H9 (cell line): ENCODE measurements around the gene DPCD. TPM values are rescaled to one million over a fixed set of nuclear protein-coding genes. Genes with fewer than 3 reads are reported as not detected.
A peak's percentile ranks its signal among the peaks of the same experiment; 100 is the strongest.

ENCODE experiments used
- DNase-seq: peaks from one replicate; pipeline ENCODE4 v3.0.0-alpha.2; 2017
- H2AFZ ChIP-seq: one replicate; pipeline ENCODE4 v1.6.1; 2013; ENCODE audit warnings: mild to moderate bottlenecking, low read length, control low read depth, moderate library complexity
- H2AK5ac ChIP-seq: 2 replicates; pipeline ENCODE4 v1.6.1; 2013; ENCODE audit warnings: low read length, control low read depth, mixed read lengths; ENCODE audit not compliant: insufficient read length
- H2BK120ac ChIP-seq: one replicate; pipeline ENCODE4 v1.6.1; 2013; ENCODE audit warnings: low read depth, mild to moderate bottlenecking, low read length, control low read depth, inconsistent platforms; ENCODE audit not compliant: poor library complexity, severe bottlenecking
- H2BK12ac ChIP-seq: 2 replicates; pipeline ENCODE4 v1.6.1; 2013; ENCODE audit warnings: low read length, control low read depth, mixed read lengths, low read depth; ENCODE audit not compliant: insufficient read length
- H2BK15ac ChIP-seq: 2 replicates; pipeline ENCODE4 v1.6.1; 2013; ENCODE audit warnings: low read depth, low read length, control low read depth
- H2BK20ac ChIP-seq: one replicate; pipeline ENCODE4 v1.6.1; 2013; ENCODE audit warnings: low read depth, mild to moderate bottlenecking, low read length, control low read depth, inconsistent platforms; ENCODE audit not compliant: poor library complexity, severe bottlenecking
- H2BK5ac ChIP-seq: 2 replicates; pipeline ENCODE4 v1.6.1; 2013; ENCODE audit warnings: low read length, control low read depth, mixed read lengths; ENCODE audit not compliant: insufficient read length
- H3K14ac ChIP-seq: 2 replicates; pipeline ENCODE4 v1.6.1; 2013; ENCODE audit warnings: low read length, control low read depth; ENCODE audit not compliant: insufficient read depth
- H3K18ac ChIP-seq: 2 replicates; pipeline ENCODE4 v1.6.1; 2013; ENCODE audit warnings: low read depth, mild to moderate bottlenecking, mixed read lengths, low read length, control low read depth; ENCODE audit not compliant: insufficient read length
- H3K23ac ChIP-seq: 2 replicates; pipeline ENCODE4 v1.6.1; 2013; ENCODE audit warnings: low read length, control low read depth, mixed read lengths, low read depth; ENCODE audit not compliant: insufficient read length
- H3K23me2 ChIP-seq: 2 replicates; pipeline ENCODE4 v1.6.1; 2013; ENCODE audit warnings: low read depth, mild to moderate bottlenecking, mixed read lengths, low read length, control low read depth; ENCODE audit not compliant: insufficient read length, poor library complexity, severe bottlenecking
- H3K27ac ChIP-seq: 2 replicates; pipeline ENCODE4 v1.5.1; 2013; ENCODE audit warnings: low read length, control low read depth, mixed read lengths, low read depth; ENCODE audit not compliant: insufficient read length
- H3K27me3 ChIP-seq: 2 replicates; pipeline ENCODE4 v1.6.1; 2013; ENCODE audit warnings: low read length, control low read depth, inconsistent platforms; ENCODE audit not compliant: insufficient read depth
- H3K4ac ChIP-seq: 2 replicates; pipeline ENCODE4 v1.6.1; 2013; ENCODE audit warnings: low read depth, mild to moderate bottlenecking, control low read depth, inconsistent platforms, low read length, moderate library complexity
- H3K4me1 ChIP-seq: 2 replicates; pipeline ENCODE4 v1.6.1; 2013; ENCODE audit warnings: low read length, control low read depth, inconsistent platforms; ENCODE audit not compliant: insufficient read depth
- H3K4me2 ChIP-seq: 2 replicates; pipeline ENCODE4 v1.6.1; 2013; ENCODE audit warnings: low read length, control low read depth, mixed read lengths; ENCODE audit not compliant: insufficient read length, insufficient read depth
- H3K56ac ChIP-seq: 2 replicates; pipeline ENCODE4 v1.6.1; 2013; ENCODE audit warnings: low read depth, mild to moderate bottlenecking, mixed read lengths, low read length, control low read depth; ENCODE audit not compliant: insufficient read length
- H3K79me1 ChIP-seq: 2 replicates; pipeline ENCODE4 v1.6.1; 2013; ENCODE audit warnings: low read depth, mild to moderate bottlenecking, moderate library complexity, low read length, control low read depth, inconsistent platforms; ENCODE audit not compliant: insufficient read depth, poor library complexity, severe bottlenecking
- H3K79me2 ChIP-seq: 2 replicates; pipeline ENCODE4 v1.6.1; 2013; ENCODE audit warnings: low read length, control low read depth, inconsistent platforms; ENCODE audit not compliant: insufficient read depth
- H3K9ac ChIP-seq: 2 replicates; pipeline ENCODE4 v1.6.1; 2013; ENCODE audit warnings: low read length, control low read depth, mixed read lengths; ENCODE audit not compliant: insufficient read length; ENCODE audit errors: extremely low read depth
- H3K9me3 ChIP-seq: one replicate; pipeline ENCODE4 v1.6.1; 2013; ENCODE audit warnings: low read depth, low read length, inconsistent platforms; ENCODE audit not compliant: control insufficient read depth
- H3T11ph ChIP-seq: one replicate; pipeline ENCODE4 v1.6.1; 2013; ENCODE audit warnings: mild to moderate bottlenecking, low read length, control low read depth, inconsistent platforms
- H4K20me1 ChIP-seq: one replicate; pipeline ENCODE4 v1.6.1; 2013; ENCODE audit not compliant: control insufficient read depth, insufficient read length, insufficient read depth
- H4K5ac ChIP-seq: 2 replicates; pipeline ENCODE4 v1.6.1; 2013; ENCODE audit warnings: low read depth, mild to moderate bottlenecking, mixed read lengths, low read length, control low read depth; ENCODE audit not compliant: insufficient read length
- H4K8ac ChIP-seq: replicated peaks from 2 replicates; pipeline ENCODE4 v1.6.1; 2013; ENCODE audit warnings: low read length, control low read depth, mixed read lengths, low read depth; ENCODE audit not compliant: insufficient read length
- H4K91ac ChIP-seq: 2 replicates; pipeline ENCODE4 v1.6.1; 2013; ENCODE audit warnings: low read depth, mild to moderate bottlenecking, moderate library complexity, mixed read lengths, low read length, control low read depth; ENCODE audit not compliant: insufficient read length
- H3K27ac Mint-ChIP-seq, 3 experiments: 2 replicates in 2 of 3; 3 replicates in 1 of 3; pipeline ENCODE4 v1.8.0; 2020 to 2021; ENCODE audit warnings: mixed read lengths in 3 of 3, mild to moderate bottlenecking in 1 of 3, moderate library complexity in 1 of 3
- H3K27me3 Mint-ChIP-seq: 2 replicates; pipeline ENCODE4 v1.8.0; 2021; ENCODE audit warnings: low read depth, mild to moderate bottlenecking, moderate library complexity, mixed read lengths
- H3K36me3 Mint-ChIP-seq, 3 experiments: 2 replicates in 2 of 3; 3 replicates in 1 of 3; pipeline ENCODE4 v1.8.0; 2020 to 2021; ENCODE audit warnings: low read depth in 3 of 3, mixed read lengths in 3 of 3; ENCODE audit not compliant: insufficient read depth in 1 of 3
- H3K4me1 Mint-ChIP-seq, 2 experiments: 2 replicates each; pipeline ENCODE4 v1.8.0; 2020; ENCODE audit warnings: mixed read lengths in 2 of 2
- H3K4me3 Mint-ChIP-seq, 2 experiments: 2 replicates in 1 of 2; 3 replicates in 1 of 2; pipeline ENCODE4 v1.8.0; 2020 to 2021; ENCODE audit warnings: mild to moderate bottlenecking in 2 of 2, mixed read lengths in 2 of 2, moderate library complexity in 1 of 2
- H3K9me3 Mint-ChIP-seq, 2 experiments: 2 replicates in 1 of 2; 3 replicates in 1 of 2; pipeline ENCODE4 v1.8.0; 2020; ENCODE audit warnings: mild to moderate bottlenecking in 2 of 2, mixed read lengths in 2 of 2, moderate library complexity in 1 of 2
- CTCF ChIP-seq: fragments of 200-600 bp; sonication (generic); conservative IDR thresholded peaks from 3 replicates; pipeline ENCODE4 v1.8.0; 2021; ENCODE audit warnings: antibody characterized with exemption, mild to moderate bottlenecking
- WGBS: extraction: QIAGEN DNeasy Blood & Tissue Kit; methylation state at CpG from one replicate; pipeline ENCODE4 v1.1.7; 2013; ENCODE audit warnings: missing lambda C conversion rate, low lambda C conversion rate, mixed read lengths; ENCODE audit not compliant: insufficient read length; ENCODE audit errors: extremely low coverage; 5-methylcytosine and 5-hydroxymethylcytosine counted together
- total RNA-seq: library from RNA; stranded (reverse); gene quantifications from 2 replicates; pipeline ENCODE4 v1.2.1, GENCODE V29; 2021

DPCD gene
- total RNA-seq, 1 experiment from 2014 or later, result 21.8 TPM

GRCh38 chr10:101552442-101552841 is 35.7 kb upstream of the DPCD start:
- no peaks in the 10 kb centered on the region for H3K79me1 ChIP-seq
- no peaks in the 10 kb centered on the region for H3K9me3 Mint-ChIP-seq
- H3T11ph ChIP-seq, result no peak overlapping the region
- no peaks in the 10 kb centered on the region for H3K79me2 ChIP-seq
- H3K23me2 ChIP-seq, result no peaks in the 10 kb centered on the region
- DNase-seq, result no peak
- H2BK15ac ChIP-seq, result no peak overlapping the region
- H3K23ac ChIP-seq, result peak overlapping the region; percentile 55
- no peak overlapping the region for H2AK5ac ChIP-seq
- no peak overlapping the region for H3K9ac ChIP-seq
- no peaks in the 10 kb centered on the region for H3K27me3 Mint-ChIP-seq
- no peaks in the 10 kb centered on the region for H3K4me1 Mint-ChIP-seq
- H3K9me3 ChIP-seq, result no peaks in the 10 kb centered on the region
- H4K91ac ChIP-seq, result no peak overlapping the region
- H3K36me3 Mint-ChIP-seq, result peaks cover 0 to 13% (median 5%) of the 10 kb centered on the region in 3 experiments; a peak in 4 of 7 replicates
- H3K27me3 ChIP-seq, result no peaks in the 10 kb centered on the region
- H3K4me2 ChIP-seq, result no peak overlapping the region
- H3K14ac ChIP-seq, result no peak overlapping the region
- no peak overlapping the region for H3K27ac ChIP-seq
- H2BK12ac ChIP-seq, result no peak overlapping the region
- H3K4ac ChIP-seq, result no peak overlapping the region
- no peak overlapping the region for H3K18ac ChIP-seq
- TF ChIP-seq CTCF, result no peak
- H4K8ac ChIP-seq, result no peak overlapping the region
- no peak overlapping the region for H2BK5ac ChIP-seq
- H4K5ac ChIP-seq, result no peak overlapping the region
- H2BK120ac ChIP-seq, result no peak overlapping the region
- H3K27ac Mint-ChIP-seq, result no peak overlapping the region
- H2BK20ac ChIP-seq, result no peak overlapping the region
- no peaks in the 10 kb centered on the region for H4K20me1 ChIP-seq
- H3K4me3 Mint-ChIP-seq, result no peak overlapping the region
- H3K4me1 ChIP-seq, result no peaks in the 10 kb centered on the region
- no peak overlapping the region for H2AFZ ChIP-seq
- no CpG with 5 or more reads among the region's 3 CpGs for WGBS
- H3K56ac ChIP-seq, result no peak overlapping the region
